ENCODE data around the gene NUP98. TPM values are rescaled to one million over a fixed set of nuclear protein-coding genes. Genes with fewer than 3 reads are reported as not detected.

The NUP98 gene
- total RNA-seq, 1 experiment from 2014 or later = 98.4 TPM

DNA sequence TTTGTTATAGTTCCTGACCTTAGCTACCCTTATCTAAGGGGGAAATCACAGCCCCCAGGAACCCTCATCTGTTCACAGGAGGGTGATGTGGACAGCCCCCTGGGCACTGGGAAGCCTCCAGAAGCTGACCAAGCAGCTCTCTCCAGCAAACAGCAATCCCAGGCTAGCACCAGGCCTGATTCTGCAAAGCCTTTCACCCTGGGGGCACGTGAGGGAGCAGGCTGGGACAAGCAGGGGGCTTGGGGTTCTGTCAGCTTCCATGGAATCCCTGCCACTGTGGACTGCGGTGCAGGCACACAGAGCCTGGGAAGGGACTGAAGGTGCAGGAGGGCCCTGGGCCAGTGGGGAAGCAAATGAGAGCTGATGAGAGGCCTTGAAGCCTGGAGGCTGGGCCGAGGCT, 13.1 kb upstream of the NUP98 start:
- ChIA-PET RAD21 (ENCODE audit: low non-redundant PET in 1 of 2, low total read pairs in 2 of 2, uncharacterized antibody in 2 of 2, unreplicated experiment in 2 of 2) (no interaction called here), CTCF (no interaction called here), POLR2A (interaction anchor here (0.6 kb wide), 1 partner anchor 13 kb away, joined by 3 read pairs; the partner anchor contains the start of gene NUP98)
- Histone ChIP-seq H3K4me3 (replicated peaks in 1 of 2; ENCODE audit: low read depth in 1 of 2, low read length in 2 of 2) (no peak overlapping the region), H3K9me2 (ENCODE audit: insufficient read depth) (no peaks in the 10 kb centered on the region), H3K9me3 (ENCODE audit: control insufficient read depth in 1 of 2, insufficient read depth in 1 of 2, low read depth in 1 of 2, low read length in 2 of 2) (no peaks in the 10 kb centered on the region), H4K20me1 (ENCODE audit: insufficient read depth) (no peaks in the 10 kb centered on the region), H3K36me3 (ENCODE audit: control insufficient read depth in 1 of 2, insufficient read depth in 2 of 2, low read length in 2 of 2) (no peaks in the 10 kb centered on the region; a peak in 1 of 4 replicates), H3K4me1 (ENCODE audit: control insufficient read depth in 1 of 2, insufficient read depth in 2 of 2, low read length in 2 of 2) (peaks cover 5 to 19% of the 10 kb centered on the region in 2 experiments; a peak in 3 of 4 replicates), H3K9ac (ENCODE audit: low read length) (no peak overlapping the region), H3K79me2 (ENCODE audit: insufficient read depth, low read length) (no peaks in the 10 kb centered on the region), H2AFZ (ENCODE audit: low read depth, low read length, poor library complexity, severe bottlenecking) (no peak overlapping the region), H3K4me2 (ENCODE audit: low read length) (no peak overlapping the region), H3K27ac (ENCODE audit: low read depth, low read length) (no peak overlapping the region), H3K27me3 (ENCODE audit: insufficient read depth, low read length) (no peaks in the 10 kb centered on the region)
- TF ChIP-seq CBX3 (IDR thresholded peaks at IDR 0.05; ENCODE audit: low read depth) = no peak
- no peak for TF ChIP-seq SIN3A (IDR thresholded peaks at IDR 0.05; ENCODE audit: low read depth)
- TF ChIP-seq, protein P1, sequence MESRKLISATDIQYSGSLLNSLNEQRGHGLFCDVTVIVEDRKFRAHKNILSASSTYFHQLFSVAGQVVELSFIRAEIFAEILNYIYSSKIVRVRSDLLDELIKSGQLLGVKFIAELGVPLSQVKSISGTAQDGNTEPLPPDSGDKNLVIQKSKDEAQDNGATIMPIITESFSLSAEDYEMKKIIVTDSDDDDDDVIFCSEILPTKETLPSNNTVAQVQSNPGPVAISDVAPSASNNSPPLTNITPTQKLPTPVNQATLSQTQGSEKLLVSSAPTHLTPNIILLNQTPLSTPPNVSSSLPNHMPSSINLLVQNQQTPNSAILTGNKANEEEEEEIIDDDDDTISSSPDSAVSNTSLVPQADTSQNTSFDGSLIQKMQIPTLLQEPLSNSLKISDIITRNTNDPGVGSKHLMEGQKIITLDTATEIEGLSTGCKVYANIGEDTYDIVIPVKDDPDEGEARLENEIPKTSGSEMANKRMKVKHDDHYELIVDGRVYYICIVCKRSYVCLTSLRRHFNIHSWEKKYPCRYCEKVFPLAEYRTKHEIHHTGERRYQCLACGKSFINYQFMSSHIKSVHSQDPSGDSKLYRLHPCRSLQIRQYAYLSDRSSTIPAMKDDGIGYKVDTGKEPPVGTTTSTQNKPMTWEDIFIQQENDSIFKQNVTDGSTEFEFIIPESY (IDR thresholded peaks at IDR 0.05; ENCODE audit: extremely low read depth, insufficient replicate concordance, low read length) = no peak
- TF ChIP-seq FOSL1 (IDR thresholded peaks at IDR 0.05; ENCODE audit: low read depth) = no peak
- TF ChIP-seq EZH2phosphoT487 (IDR thresholded peaks at IDR 0.05; ENCODE audit: borderline replicate concordance) = no peak
- TF ChIP-seq EZH2 (IDR thresholded peaks at IDR 0.05) = no peak
- TF ChIP-seq POLR2A (IDR thresholded peaks at IDR 0.05; ENCODE audit: borderline replicate concordance, extremely low read depth, insufficient read depth, insufficient read length) = no peak
- TF ChIP-seq CEBPB (IDR thresholded peaks at IDR 0.05; ENCODE audit: low read depth) = no peak
- intact Hi-C loops (cut with micrococcal nuclease) = no loop called here
- no peak for ATAC-seq
- BruUV-seq (replicated peaks) = no TSS peak
- DNase-seq (ENCODE audit: low read depth, low spot score) = no peak

DNA sequence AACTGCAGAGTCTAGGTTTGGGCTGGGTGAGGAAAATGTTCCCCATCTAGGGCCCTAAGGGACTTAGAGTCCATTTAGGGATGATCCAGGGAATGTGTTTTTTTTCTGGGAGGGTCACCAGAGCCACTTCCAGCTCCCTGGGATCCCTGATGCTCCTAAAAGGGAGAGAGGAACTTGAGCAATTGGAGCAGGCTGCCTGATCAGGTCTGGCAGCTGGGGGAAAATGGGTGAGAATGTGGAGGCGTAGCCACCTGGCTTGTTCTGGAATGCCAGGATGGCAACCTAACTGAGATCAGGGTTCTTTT, 12.2 kb upstream of the NUP98 start:
- Histone ChIP-seq H3K9ac (ENCODE audit: low read length) (peak overlapping the region; percentile 81; the same call in 1 of the 2 replicates), H3K4me1 (ENCODE audit: control insufficient read depth in 1 of 2, insufficient read depth in 2 of 2, low read length in 2 of 2) (peaks cover 5 to 19% of the 10 kb centered on the region in 2 experiments; a peak in 3 of 4 replicates), H3K27me3 (ENCODE audit: insufficient read depth, low read length) (no peaks in the 10 kb centered on the region), H3K27ac (ENCODE audit: low read depth, low read length) (no peak overlapping the region; the same call in 1 of the 2 replicates), H3K4me3 (replicated peaks in 1 of 2; ENCODE audit: low read depth in 1 of 2, low read length in 2 of 2) (peak overlapping the region; percentile 81 to 85; a peak in 3 of 4 replicates), H3K36me3 (ENCODE audit: control insufficient read depth in 1 of 2, insufficient read depth in 2 of 2, low read length in 2 of 2) (no peaks in the 10 kb centered on the region; a peak in 1 of 4 replicates), H3K4me2 (ENCODE audit: low read length) (peak overlapping the region; percentile 90), H4K20me1 (ENCODE audit: insufficient read depth) (no peaks in the 10 kb centered on the region), H3K9me3 (ENCODE audit: control insufficient read depth in 1 of 2, insufficient read depth in 1 of 2, low read depth in 1 of 2, low read length in 2 of 2) (no peaks in the 10 kb centered on the region), H3K9me2 (ENCODE audit: insufficient read depth) (no peaks in the 10 kb centered on the region), H3K79me2 (ENCODE audit: insufficient read depth, low read length) (no peaks in the 10 kb centered on the region), H2AFZ (ENCODE audit: low read depth, low read length, poor library complexity, severe bottlenecking) (no peak overlapping the region)
- ChIA-PET POLR2A (interaction anchor here (1.6 to 2.0 kb wide), 2 partner anchors 12 to 15 kb away, joined by 3 to 7 read pairs; partner anchors contain the start of gene NUP98), CTCF (interaction anchor here (1.1 to 3.1 kb wide), 4 partner anchors 11 to 45 kb away, joined by 4 to 22 read pairs (median 11); partner anchors contain the start of genes NUP98 and STIM1), RAD21 (ENCODE audit: low non-redundant PET in 1 of 2, low total read pairs in 2 of 2, uncharacterized antibody in 2 of 2, unreplicated experiment in 2 of 2) (no interaction called here)
- no peak for DNase-seq (ENCODE audit: low read depth, low spot score)
- no TSS peak for BruUV-seq (replicated peaks)
- ATAC-seq = no peak
- intact Hi-C loops (cut with micrococcal nuclease) = no loop called here
- TF ChIP-seq YY1 (IDR thresholded peaks at IDR 0.05; ENCODE audit: extremely low read depth, insufficient replicate concordance, low read depth, low read length) (no peak), FOSL1 (IDR thresholded peaks at IDR 0.05; ENCODE audit: low read depth) (no peak), SRF (IDR thresholded peaks at IDR 0.05; ENCODE audit: low read depth) (no peak), TCF7L2 (IDR thresholded peaks at IDR 0.05; ENCODE audit: borderline replicate concordance, extremely low read depth, insufficient read depth, insufficient read length) (no peak), CEBPB (IDR thresholded peaks at IDR 0.05; ENCODE audit: low read depth) (no peak), POLR2A (IDR thresholded peaks at IDR 0.05; ENCODE audit: borderline replicate concordance, extremely low read depth, insufficient read depth, insufficient read length) (no peak), EZH2 (IDR thresholded peaks at IDR 0.05) (no peak)
- TF ChIP-seq, protein P2, sequence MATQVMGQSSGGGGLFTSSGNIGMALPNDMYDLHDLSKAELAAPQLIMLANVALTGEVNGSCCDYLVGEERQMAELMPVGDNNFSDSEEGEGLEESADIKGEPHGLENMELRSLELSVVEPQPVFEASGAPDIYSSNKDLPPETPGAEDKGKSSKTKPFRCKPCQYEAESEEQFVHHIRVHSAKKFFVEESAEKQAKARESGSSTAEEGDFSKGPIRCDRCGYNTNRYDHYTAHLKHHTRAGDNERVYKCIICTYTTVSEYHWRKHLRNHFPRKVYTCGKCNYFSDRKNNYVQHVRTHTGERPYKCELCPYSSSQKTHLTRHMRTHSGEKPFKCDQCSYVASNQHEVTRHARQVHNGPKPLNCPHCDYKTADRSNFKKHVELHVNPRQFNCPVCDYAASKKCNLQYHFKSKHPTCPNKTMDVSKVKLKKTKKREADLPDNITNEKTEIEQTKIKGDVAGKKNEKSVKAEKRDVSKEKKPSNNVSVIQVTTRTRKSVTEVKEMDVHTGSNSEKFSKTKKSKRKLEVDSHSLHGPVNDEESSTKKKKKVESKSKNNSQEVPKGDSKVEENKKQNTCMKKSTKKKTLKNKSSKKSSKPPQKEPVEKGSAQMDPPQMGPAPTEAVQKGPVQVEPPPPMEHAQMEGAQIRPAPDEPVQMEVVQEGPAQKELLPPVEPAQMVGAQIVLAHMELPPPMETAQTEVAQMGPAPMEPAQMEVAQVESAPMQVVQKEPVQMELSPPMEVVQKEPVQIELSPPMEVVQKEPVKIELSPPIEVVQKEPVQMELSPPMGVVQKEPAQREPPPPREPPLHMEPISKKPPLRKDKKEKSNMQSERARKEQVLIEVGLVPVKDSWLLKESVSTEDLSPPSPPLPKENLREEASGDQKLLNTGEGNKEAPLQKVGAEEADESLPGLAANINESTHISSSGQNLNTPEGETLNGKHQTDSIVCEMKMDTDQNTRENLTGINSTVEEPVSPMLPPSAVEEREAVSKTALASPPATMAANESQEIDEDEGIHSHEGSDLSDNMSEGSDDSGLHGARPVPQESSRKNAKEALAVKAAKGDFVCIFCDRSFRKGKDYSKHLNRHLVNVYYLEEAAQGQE (IDR thresholded peaks at IDR 0.05; ENCODE audit: low read depth) = no peak

All from HCT116 (cell line).